ENCODE measurements around the gene PPP1R7.

Gene PPP1R7

DNA sequence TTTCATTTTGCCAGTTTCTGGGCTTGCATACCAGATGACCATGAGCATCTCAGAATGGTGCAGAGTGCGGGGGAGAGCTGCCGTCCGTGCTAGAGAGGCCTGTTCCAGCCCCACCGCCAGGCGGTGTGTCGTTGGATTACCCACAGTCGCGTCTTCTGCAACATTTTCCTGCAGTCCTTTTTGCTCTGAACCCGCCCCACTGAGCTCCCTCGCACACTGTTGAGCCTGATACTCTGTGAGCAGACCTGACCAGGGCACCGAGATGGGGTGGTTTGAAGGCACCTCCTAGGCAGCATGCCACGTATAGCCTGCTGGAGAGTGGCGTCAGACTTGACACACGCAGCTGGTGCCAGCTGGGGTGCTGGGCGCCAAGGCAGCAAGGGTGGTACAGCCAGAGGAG is 18.1 kb downstream of the PPP1R7 start:
- DNase-seq (ENCODE audit: low spot score): no peak

DNA sequence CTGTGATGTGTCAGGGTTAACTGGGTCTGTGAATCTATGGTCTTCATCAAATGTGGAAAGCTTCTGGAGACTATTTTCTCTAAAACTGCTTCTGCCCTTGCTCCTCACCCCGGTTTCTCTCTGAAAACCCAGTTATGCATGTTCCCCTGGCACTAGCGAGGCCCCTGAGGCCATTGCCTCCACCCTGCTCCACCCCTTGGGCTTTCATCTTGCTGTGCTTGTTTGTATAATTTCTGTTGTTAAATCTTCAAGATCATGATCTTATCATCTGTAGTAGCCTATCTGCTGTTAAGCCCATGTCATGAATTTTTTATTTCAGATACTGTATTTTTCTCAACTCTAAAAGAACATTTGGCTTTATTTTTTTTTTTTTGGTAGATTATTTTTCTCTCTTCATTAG is 23.3 kb downstream of the PPP1R7 start:
- no peak for DNase-seq (ENCODE audit: low spot score)

DNA sequence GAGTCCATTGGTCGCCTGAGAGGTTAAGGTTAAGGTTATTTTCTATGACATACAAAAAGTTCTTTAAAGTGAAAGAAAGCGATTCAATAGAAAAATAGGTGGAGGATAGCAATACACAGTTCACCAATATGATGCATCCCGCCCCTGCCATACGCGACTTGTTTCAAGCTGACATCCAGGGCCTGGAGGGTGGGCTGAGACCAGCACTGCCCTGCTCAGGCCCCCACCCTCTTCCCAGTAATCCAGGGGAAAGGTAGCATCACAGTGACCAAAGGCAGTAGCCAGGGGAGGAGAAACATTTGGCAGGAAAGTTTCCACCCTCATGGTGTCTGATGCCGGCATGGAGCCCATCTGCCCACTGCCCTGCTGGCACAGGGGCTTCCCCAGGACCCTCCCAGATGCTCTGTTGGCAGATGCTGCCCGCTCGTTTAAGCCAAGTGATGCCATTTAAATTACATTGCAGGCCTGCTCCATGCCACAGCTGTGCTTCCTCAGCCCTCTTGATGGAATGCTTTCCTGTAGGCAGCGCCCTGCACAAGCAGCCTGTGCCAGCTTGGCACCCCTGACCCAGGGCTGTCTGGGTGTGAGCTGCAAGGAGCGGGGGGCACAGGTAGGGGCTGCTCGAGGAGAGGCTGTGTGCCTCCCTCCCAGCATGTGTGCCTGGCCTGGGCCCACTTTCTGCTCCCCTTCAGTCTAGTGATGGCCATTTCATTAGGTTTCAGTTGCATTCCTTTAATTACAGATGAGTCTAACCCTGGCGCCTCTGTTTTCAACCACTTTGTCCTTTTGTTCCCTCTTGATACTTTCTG is 27.5 kb downstream of the PPP1R7 start:
- no peak for DNase-seq (ENCODE audit: low spot score)

DNA sequence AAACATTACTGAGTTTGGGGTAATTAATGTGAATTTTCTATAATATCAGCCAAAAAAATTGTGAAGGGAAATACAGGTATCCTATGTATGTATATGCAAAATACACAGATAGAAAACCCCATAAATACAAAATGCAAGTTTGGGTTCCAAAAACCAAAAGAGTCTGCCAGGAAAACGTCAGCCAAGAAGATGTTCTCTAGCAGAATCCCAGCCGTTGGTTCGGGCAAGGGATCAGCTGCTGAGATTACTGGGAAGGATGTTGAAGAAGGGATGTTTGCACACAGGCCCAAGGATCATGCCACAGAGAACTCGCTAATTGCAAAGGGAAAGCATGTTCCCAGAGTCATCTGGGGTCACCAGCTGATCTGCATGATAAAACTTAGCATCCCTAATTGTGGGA is 28.7 kb downstream of the PPP1R7 start:
- DNase-seq (ENCODE audit: low spot score): no peak

DNA sequence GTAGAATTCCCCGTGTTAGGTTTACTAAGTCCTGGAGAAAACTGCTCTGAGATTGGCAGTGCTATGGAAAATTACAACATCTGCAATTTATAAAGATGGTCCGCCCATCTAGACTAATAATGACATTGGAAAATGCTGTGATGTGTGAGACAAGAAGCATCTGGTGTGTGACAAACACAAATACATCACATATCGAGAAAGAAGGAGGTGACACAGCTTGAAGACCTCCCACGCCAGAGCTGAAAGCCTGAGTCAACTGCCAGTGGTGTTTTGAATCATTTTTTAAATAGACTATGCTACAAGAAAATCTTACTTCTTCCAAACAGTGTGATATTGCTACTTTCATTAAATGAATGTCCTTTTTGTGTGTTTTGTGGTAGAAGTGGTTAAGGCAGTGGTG is 29.6 kb downstream of the PPP1R7 start:
- peak; percentile 43 for DNase-seq (ENCODE audit: low spot score)

DNA sequence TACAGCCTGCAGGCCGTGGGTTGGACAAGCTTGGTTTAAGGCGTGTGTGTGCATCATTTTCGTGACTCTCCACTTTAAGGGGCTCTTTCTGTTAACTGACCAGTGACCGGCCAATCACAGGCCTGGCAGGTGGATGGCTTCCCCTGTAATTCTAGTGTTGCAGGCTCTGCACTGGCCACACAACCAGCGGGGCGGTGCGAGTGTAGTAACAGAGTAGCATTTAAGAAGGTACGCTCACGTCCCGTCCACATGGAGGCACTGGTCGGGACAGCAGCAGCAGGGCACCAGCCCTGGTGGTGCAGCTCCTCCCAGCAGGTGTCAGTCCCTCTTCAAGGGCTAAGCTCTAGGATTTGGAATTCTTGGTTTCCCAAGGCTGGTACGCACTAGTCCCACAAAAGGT is 30.2 kb downstream of the PPP1R7 start:
- DNase-seq (ENCODE audit: low spot score): no peak

DNA sequence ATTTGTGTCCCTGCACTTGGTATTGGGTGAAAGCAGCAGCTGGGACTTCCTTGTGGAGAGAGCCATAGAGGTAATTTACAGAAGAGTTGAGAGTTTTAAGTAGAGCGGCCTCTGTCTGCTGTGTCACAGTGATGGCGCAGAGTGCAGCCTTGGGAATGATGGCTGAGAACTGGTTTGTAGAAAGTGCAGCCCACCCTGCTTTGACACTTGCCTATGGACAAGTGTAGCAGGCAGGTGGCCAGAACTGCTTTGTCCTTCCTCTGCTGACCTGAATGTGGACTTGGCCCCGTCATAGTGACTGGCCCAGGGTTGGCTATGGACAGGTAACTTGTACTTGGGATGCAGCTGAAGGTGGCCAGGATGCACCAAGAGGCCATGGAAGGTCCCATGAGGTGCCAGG is 31.9 kb downstream of the PPP1R7 start:
- DNase-seq (ENCODE audit: low spot score): no peak

DNA sequence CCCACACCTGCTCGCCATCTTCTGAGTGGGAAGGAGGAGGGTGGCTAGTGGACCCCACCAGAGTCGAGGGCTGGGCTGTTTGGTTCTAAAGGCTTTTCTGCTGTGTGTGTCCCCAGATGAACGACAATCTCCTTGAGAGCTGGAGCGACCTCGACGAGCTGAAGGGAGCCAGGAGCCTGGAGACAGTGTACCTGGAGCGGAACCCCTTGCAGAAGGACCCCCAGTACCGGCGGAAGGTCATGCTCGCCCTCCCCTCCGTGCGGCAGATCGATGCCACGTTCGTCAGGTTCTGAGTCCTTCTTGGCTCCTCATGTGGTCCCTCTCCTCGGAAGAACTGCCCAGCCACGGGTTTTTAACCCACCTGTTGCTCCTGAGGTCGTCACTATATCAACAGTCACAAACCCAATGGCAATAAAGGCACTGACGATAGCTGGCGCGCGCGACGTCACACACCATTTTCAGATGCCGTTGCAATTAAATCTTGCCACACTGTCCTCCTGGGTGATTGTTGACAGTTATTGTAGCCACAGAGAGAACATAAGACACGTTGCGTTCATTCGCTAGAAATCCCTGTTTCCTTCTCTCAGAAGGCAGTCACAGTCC is 32.4 kb downstream of the PPP1R7 start:
- DNase-seq (ENCODE audit: low spot score): no peak

DNA sequence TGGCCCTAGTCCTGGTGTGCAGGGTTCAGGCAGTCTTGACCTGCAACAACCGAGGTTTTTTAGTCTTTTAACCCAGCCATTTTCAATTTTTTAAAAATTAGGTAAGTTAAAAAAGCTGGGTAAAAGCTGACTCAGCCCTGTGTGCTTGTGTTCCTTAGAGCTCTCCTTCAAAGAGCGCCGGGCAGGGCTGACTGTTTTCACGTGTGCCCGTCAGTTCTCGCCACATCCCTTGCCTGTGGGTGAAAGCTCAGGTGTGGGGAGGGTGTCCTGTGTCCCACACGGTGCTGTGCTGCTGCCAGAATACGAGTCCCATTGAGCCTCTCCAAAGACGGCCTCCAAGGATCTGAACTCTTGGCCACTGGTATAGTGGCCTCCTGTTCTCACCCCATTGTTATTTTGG is 33.0 kb downstream of the PPP1R7 start:
- no peak for DNase-seq (ENCODE audit: low spot score)

DNA sequence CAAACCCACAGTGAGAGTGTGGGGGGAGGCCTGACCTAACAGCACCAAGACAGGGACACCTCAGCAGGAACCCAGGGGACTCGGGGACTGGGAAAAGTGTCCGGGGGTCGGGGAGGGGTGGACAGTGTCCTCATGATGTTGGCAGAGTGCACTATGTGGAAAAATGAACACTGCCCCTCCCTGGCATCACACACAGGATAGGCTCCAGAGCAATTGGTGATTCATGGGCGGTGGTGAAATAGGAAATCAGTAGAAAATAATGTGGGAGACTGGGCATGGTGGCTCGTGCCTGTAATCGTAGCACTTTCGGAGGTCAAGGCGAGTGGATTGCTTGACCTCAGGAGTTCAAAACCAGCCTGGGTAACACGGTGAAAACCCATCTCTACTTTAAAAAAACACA is 34.6 kb downstream of the PPP1R7 start:
- DNase-seq (ENCODE audit: low spot score): no peak

DNA sequence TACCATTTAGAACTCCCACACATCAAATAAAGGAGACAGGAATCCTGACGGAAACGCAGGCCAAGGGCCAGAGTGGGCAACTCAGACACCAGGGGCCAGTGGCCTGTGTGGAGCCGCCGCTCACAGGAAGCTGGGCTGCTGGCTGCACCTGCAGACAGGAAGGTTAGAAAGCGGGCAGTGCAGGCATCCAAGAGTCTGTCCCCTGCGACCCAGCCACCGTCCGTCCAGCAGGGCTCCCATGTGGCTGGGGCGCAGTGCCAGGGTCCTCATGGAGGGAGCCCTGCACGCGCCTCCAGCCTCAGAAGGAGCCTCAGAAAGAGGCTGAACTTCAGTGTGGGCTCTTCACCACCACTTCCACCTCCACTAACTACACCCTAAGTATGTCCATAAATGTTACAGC is 35.7 kb downstream of the PPP1R7 start:
- no peak for DNase-seq (ENCODE audit: low spot score)

DNA sequence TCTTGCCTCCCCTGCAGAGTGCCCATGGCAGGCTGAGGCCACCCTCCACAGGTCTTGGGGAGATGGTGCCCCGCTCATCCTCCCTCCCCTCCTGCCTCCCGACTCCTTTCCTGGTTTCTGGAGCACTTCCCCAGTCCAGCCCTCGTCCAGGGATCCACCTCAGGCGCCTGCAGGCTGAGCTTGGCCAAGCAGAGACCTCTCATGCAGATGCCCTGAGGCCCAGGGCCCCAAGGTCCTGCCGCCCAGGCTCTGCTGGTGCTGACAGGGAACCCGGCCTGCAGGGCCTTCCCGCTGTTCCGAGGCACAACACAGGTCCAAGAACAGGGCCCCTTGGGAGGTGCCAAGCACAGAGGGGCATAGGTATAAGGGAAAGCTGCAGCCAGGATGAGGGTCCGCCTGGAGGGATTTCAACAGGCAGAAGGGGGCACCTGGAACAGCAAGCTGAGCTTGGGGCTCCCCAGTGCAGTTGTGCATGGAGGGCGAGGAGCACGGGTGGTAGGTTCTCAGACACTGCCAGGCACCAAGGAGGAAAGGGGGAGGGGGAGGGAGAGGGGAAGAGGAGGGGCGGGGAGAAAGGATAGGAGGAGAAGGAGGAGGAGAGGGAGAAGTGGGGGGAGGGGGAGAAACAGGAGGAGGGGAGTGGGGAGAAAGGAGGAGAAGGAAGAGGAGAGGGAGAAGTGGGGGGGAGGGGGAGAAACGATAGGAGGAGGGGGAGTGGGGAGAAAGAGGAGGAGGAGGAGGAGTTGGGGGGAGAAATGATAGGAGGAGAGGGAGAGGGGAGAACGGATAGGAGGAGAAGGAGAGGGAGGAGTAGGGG is 37.0 kb downstream of the PPP1R7 start:
- no peak for DNase-seq (ENCODE audit: low spot score)

DNA sequence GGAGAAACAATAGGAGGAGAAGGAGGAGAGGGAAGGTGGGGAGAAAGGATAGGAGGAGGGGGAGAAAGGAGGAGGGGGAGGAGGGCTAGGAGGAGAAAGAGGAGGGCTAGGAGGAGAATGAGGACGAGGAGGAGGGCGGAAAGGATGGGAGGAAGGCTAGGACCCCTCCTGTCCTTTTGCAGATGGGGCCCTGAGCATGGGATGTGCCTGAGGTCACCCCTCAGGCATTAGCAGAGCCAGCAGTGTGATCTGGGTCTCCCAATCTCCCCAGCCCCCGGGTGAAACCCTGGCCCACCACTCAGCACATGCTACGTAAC is 37.6 kb downstream of the PPP1R7 start:
- DNase-seq (ENCODE audit: low spot score): no peak

DNA sequence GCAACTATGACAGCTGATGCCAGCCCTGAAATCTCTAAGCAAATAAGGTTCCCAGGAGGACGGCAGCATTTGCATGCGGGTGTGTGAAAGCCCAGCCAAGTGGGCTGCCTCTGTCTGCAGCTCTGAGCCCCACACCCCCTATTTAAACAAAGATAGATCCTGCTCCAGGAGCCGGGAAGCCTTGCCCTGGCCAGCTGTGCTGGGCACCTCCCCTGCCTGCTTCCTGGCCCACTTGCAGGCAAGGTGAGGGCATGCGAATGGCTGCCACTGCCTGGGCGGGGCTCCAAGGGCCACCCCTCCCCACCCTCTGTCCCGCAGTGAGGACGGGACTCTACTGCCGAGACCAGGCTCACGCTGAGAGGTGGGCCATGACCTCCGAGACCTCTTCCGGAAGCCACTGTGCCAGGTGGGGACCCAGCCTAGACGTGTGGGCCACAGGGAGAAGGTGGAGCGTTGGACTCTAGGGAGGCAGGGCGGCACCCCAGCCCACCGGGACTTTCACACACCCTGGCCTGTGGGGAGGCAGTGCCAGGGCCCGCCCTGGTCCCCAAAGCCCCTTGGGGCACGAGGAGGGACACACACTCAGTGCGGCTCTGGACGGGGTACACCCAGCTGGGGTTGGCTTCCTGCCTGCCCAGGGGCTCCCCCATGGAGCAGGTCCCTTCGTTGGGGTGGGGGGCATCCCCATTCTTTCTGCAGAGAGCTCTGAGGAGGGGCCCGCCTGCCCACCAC is 38.3 kb downstream of the PPP1R7 start, which contains the start of gene ANO7:
Gene ANO7, plus strand, starts transcription at position 317 of the 732 bp plus-strand sequence. CDS start 1,387 bp downstream, outside the sequence.
- no peak for DNase-seq (ENCODE audit: low spot score)

DNA sequence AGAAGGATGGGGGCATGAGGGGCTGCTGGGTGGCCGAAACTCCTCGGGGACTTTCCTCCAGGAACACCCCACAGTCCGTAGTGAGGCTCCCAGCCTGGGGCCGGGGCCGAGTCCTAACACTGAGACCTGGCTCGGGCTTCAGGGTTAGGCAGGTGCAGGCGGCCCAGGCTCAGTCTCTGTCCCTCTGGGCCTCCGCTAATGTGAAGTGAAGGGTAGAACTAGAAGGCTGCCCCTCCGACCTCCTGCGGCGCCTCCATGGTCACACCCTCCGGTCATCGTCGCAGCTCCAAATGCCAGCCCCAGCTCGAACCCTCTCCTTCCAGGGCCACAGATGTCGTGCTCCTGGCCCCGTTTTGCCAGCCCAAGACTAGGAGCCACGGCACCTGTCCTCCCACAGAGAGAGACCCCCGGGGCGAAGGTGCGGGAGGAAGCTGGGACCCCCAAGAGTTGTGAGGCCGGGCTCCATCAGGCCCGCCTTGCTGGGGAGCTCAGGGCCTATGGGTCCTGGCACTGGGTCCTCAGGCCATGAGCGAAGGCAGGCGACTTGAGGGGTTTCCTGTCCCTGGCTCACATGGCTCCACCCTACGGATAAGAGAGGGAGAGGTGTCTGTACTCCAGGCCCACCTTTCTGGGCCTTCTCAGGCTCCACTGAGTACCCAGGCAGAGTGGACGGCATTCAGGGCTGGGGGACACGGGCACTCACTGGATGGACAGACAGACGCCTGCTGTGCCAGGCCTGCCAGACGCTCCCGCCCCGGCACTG is 39.0 kb downstream of the PPP1R7 start:
- no peak for DNase-seq (ENCODE audit: low spot score)

DNA sequence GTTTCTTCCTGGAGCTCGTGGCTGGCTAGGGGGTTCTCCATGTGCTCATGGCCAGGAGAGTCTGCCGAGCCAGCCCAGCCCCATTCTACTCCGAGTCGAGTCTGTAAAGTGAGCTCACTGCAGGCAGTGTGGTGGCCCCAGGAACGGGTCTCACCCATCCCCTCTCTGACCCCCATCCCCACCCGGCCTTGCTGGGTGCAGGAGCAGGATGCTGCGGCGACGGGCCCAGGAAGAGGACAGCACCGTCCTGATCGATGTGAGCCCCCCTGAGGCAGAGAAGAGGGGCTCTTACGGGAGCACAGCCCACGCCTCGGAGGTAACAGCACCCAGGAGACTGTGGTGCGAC is 39.6 kb downstream of the PPP1R7 start:
- DNase-seq (ENCODE audit: low spot score): no peak

DNA sequence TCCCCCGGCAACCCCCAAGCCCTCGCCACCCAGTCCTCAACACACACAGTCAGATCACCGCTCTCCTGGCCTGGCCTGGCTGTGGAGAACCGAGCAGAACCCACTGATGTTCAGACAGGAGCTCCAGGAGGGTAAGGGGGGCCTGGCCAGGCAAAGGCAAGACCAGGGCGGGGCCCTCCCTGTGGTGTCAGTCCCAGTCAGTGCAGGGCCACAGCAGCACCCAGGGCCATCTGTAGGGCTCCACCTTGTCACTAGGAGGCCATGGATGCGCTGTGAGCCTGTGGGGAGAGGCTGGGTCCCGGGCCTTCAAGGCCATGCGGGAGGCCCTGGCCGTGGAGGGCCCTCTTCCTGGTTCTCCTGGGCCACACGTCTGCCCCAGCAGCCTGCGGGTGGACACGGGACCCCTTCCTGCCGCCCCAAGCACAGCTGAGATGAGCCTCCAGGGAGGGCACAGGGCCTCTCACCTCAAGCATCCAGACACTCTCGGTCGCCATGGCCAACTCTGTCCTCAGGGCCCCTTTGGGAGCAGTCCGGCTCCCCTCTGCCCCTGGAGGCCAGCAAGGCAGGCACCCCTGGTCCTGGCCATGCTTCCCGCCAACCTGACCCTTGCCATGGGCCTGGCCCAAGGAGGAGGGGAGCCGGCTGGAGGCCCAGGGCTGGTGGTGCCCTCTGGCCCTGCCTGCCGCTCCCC is 40.2 kb downstream of the PPP1R7 start:
- DNase-seq (ENCODE audit: low spot score): no peak

DNA sequence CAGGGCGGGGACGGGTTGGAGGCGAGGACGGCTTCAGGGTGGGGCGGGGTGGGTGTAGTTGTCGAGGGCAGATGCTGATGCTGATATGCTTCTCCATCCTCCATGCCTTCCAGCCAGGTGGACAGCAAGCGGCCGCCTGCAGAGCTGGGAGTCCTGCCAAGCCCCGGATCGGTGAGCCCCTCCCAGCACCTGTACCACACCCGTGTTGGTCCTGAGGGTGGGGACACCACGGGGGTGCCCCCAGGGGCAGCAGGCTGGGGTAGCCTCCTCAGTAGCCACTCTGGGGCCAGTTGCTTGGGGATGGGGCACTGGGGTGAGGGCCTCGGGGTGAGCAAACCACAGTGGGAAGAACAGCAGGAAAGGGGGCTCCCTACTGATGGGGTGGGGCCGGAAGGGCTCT is 40.8 kb downstream of the PPP1R7 start:
- DNase-seq (ENCODE audit: low spot score): no peak

DNA sequence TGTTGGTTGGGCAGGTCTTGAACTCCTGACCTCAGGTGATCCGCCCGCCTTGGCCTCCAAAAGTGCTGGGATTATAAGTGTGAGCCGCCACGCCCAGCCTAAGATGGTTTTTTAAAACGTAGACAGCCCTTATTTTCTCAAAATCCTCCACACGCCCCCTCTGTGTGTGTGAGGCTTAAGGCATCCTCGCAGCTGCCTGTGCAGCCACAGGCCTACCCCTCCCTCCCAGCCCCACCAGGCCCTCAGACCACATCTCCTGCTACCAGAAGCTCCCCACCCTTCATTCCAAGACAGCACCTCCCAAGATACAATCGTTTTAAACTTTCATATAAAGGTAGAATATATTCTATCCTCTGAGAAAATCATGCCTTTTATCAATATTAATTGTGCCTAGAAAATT is 43.0 kb downstream of the PPP1R7 start:
- DNase-seq (ENCODE audit: low spot score): no peak

DNA sequence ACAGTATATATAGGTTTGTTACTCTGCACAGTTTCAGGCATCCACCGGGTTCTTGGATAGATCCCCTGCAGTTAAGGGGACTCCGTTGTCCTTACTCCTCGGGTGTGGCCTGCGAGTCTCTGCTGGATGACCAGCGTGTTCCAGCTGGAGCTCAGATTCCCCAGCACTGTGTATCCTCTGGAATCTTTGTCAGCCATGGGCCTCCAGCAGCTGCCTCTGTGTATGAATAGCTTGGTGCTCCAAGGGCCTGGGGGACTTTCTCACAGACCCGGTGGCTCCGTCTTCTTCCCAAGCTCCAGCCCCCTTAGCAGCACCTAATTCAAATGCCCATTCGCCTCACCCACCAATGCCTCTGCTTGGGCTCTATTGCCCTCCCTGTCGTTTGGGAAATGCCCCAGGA is 44.5 kb downstream of the PPP1R7 start:
- DNase-seq (ENCODE audit: low spot score): no peak

DNA sequence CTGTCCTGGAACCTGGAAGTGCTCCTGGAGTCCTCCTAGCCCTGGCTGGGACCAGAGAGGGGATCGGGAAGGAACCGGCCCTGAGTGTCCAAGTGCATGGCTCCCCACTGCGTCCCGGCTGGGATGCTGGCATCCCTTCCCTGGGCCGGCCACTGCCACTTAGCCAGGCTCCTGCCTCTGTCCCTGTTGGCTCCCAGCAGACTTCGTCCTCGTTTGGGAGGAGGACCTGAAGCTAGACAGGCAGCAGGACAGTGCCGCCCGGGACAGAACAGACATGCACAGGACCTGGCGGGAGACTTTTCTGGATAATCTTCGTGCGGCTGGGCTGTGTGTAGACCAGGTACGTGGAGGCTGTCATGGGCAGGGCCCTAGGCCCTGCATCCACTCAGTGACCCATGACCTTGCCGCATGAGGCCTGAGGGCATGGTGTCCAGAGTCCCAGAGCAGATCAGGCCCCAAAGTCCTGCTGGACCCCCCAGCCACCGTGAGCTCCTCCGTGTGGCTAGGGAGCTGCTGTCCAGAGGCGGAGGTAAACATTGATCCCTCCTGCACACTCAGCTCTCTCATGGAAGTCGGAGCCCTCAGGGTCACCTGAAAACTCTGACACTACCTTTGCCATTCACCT is 45.4 kb downstream of the PPP1R7 start:
- DNase-seq (ENCODE audit: low spot score): no peak

All from GM03348 (cell line).